Caco-2 (cell line): ENCODE results near the gene SFT2D1. TPM values are rescaled to one million over a fixed set of nuclear protein-coding genes. Genes with fewer than 3 reads are reported as not detected.
"Not testable (repeated sequence)": the region's sequence is repeated elsewhere in the genome, so short reads cannot be mapped to it uniquely, and the experiment has no call there.

ENCODE experiments used
- BruUV-seq: library from RNA; stranded (reverse); fragments of 400-500 nt; replicated peaks from 2 replicates; lab custom pipeline; 2021; lab: Mats Ljungman, UMichigan
- CTCF ChIA-PET: fragments of 300-600 bp; sonication (Branson Sonifier 250); formaldehyde crosslinking; loops from one replicate; lab custom pipeline; 2022; ENCODE audit warnings: antibody characterized with exemption; lab: Charles Lee
- POLR2A ChIA-PET: fragments of 300-600 bp; sonication (Branson Sonifier 250); formaldehyde crosslinking; loops from one replicate; lab custom pipeline; 2022; ENCODE audit warnings: antibody characterized with exemption; lab: Charles Lee
- DNase-seq, 2 experiments: peaks; one replicate each; pipeline versions ENCODE4 v3.0.0 to v3.0.0-alpha.2; 2020 to 2022
- H3K27me3 ChIP-seq: replicated peaks from 2 replicates; pipeline ENCODE4 v1.6.0; 2011; ENCODE audit warnings: low read length; ENCODE audit not compliant: control insufficient read depth, insufficient read depth
- H3K36me3 ChIP-seq: 2 replicates; pipeline ENCODE4 v1.5.1; 2011; ENCODE audit warnings: low read length; ENCODE audit not compliant: control insufficient read depth, insufficient read depth
- H3K4me1 ChIP-seq: fragments of 250-450 bp; sonication (Bioruptor Pico); 2 replicates; pipeline ENCODE4 v1.5.1; 2020; ENCODE audit warnings: mild to moderate bottlenecking
- H3K4me3 ChIP-seq: 2 replicates; pipeline ENCODE4 v1.5.1; 2011; ENCODE audit warnings: low read depth, mild to moderate bottlenecking, control low read depth, low read length
- H3K9me3 ChIP-seq: fragments of 250-450 bp; sonication (Bioruptor Pico); 2 replicates; pipeline ENCODE4 v1.5.1; 2020; ENCODE audit warnings: mild to moderate bottlenecking, moderate library complexity
- H3K27ac Mint-ChIP-seq: one replicate; pipeline ENCODE4 v1.8.0; 2022; ENCODE audit warnings: mixed read lengths; ENCODE audit not compliant: unreplicated experiment
- H3K27me3 Mint-ChIP-seq: one replicate; pipeline ENCODE4 v1.8.0; 2022; ENCODE audit warnings: mixed read lengths; ENCODE audit not compliant: insufficient read depth, unreplicated experiment
- H3K36me3 Mint-ChIP-seq: one replicate; pipeline ENCODE4 v1.8.0; 2022; ENCODE audit warnings: mild to moderate bottlenecking, mixed read lengths; ENCODE audit not compliant: insufficient read depth, unreplicated experiment
- H3K4me1 Mint-ChIP-seq: one replicate; pipeline ENCODE4 v1.8.0; 2022; ENCODE audit warnings: low read depth, mixed read lengths; ENCODE audit not compliant: unreplicated experiment
- H3K4me3 Mint-ChIP-seq: one replicate; pipeline ENCODE4 v1.8.0; 2022; ENCODE audit warnings: mild to moderate bottlenecking, moderate library complexity, mixed read lengths; ENCODE audit not compliant: unreplicated experiment
- H3K9me3 Mint-ChIP-seq: one replicate; pipeline ENCODE4 v1.8.0; 2022; ENCODE audit warnings: mixed read lengths; ENCODE audit not compliant: unreplicated experiment
- intact Hi-C: fragments of 100-400 bp; cut with micrococcal nuclease; formaldehyde crosslinking; loops from one replicate; pipeline ENCODE4 v1.10.0; 2022; ENCODE audit not compliant: unreplicated experiment
- total RNA-seq: library from RNA; stranded (reverse); gene quantifications from 2 replicates; pipeline ENCODE4 v1.2.3, GENCODE V29; 2022
- TF ChIP-seq, protein P1 (sequence below), 2 experiments: fragments of 200-600 bp in 1 of 2; IDR thresholded peaks; 1 replicate in 1 of 2; 2 replicates in 1 of 2; pipeline versions ENCODE4 v1.5.1 to v1.8.0; 2011 to 2022; ENCODE audit warnings: antibody characterized with exemption in 1 of 2, control low read depth in 1 of 2, inconsistent platforms in 1 of 2, low read depth in 1 of 2, low read length in 1 of 2, mild to moderate bottlenecking in 1 of 2, moderate library complexity in 1 of 2; ENCODE audit not compliant: insufficient read depth in 1 of 2, severe bottlenecking in 1 of 2, unreplicated experiment in 1 of 2

Gene SFT2D1
- total RNA-seq, 1 experiment from 2014 or later: 48.1 TPM

- ChIA-PET POLR2A (no interaction called here), CTCF (no interaction called here)
- Histone ChIP-seq H3K36me3 (no peaks in the 10 kb centered on the region; the same call in 1 of the 2 replicates), H3K4me1 (peaks cover 34% of the 10 kb centered on the region), H3K4me3 (no peak overlapping the region), H3K27me3 (no peaks in the 10 kb centered on the region), H3K9me3 (no peaks in the 10 kb centered on the region)
- TF ChIP-seq, protein P1, sequence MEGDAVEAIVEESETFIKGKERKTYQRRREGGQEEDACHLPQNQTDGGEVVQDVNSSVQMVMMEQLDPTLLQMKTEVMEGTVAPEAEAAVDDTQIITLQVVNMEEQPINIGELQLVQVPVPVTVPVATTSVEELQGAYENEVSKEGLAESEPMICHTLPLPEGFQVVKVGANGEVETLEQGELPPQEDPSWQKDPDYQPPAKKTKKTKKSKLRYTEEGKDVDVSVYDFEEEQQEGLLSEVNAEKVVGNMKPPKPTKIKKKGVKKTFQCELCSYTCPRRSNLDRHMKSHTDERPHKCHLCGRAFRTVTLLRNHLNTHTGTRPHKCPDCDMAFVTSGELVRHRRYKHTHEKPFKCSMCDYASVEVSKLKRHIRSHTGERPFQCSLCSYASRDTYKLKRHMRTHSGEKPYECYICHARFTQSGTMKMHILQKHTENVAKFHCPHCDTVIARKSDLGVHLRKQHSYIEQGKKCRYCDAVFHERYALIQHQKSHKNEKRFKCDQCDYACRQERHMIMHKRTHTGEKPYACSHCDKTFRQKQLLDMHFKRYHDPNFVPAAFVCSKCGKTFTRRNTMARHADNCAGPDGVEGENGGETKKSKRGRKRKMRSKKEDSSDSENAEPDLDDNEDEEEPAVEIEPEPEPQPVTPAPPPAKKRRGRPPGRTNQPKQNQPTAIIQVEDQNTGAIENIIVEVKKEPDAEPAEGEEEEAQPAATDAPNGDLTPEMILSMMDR (IDR thresholded peaks at IDR 0.05; ENCODE audit: insufficient read depth in 1 of 2, low read depth in 1 of 2, low read length in 1 of 2, severe bottlenecking in 1 of 2, unreplicated experiment in 1 of 2): no peak
- DNase-seq: no peak
- BruUV-seq: no TSS peak
- Mint-ChIP-seq H3K9me3 (no peaks in the 10 kb centered on the region), H3K27ac (no peak overlapping the region), H3K4me1 (peaks cover 23% of the 10 kb centered on the region), H3K4me3 (no peak overlapping the region), H3K27me3 (no peaks in the 10 kb centered on the region), H3K36me3 (peaks cover 5% of the 10 kb centered on the region)
- intact Hi-C loops: loop anchor here (10.0 kb wide), 1 partner anchor 609 kb away; the partner anchor contains the start of gene CEP43
These were observed 43.8 kb upstream of the SFT2D1 start for GRCh38 chr6:166386111-166386510.

- H3K9me3 Mint-ChIP-seq, H3K27me3 ChIP-seq, POLR2A ChIA-PET, H3K27me3 Mint-ChIP-seq, H3K36me3 Mint-ChIP-seq, H3K9me3 ChIP-seq, CTCF ChIA-PET, H3K36me3 ChIP-seq: not testable (repeated sequence)
- Histone ChIP-seq H3K4me1 (peaks cover 28% of the 10 kb centered on the region), H3K4me3 (peak overlapping the region; percentile 86)
- H3K27ac Mint-ChIP-seq: peak overlapping the region; percentile 87
- peak overlapping the region; percentile 82 for H3K4me3 Mint-ChIP-seq
- TSS peak; percentile 58 for BruUV-seq
- intact Hi-C loops: loop anchor here (1.0 to 10.0 kb wide), 6 partner anchors 16 to 611 kb away; partner anchors contain the start of genes CEP43, PRR18 and RPS6KA2
- TF ChIP-seq, protein P1 (IDR thresholded peaks at IDR 0.05; ENCODE audit: insufficient read depth in 1 of 2, low read depth in 1 of 2, low read length in 1 of 2, severe bottlenecking in 1 of 2, unreplicated experiment in 1 of 2): peak in 1 of 2 experiments; percentile 19
- DNase-seq: peak; percentile 56 to 57
- peaks cover 14% of the 10 kb centered on the region for H3K4me1 Mint-ChIP-seq
These were observed 41.5 kb upstream of the SFT2D1 start for GRCh38 chr6:166383802-166384363.

DNA sequence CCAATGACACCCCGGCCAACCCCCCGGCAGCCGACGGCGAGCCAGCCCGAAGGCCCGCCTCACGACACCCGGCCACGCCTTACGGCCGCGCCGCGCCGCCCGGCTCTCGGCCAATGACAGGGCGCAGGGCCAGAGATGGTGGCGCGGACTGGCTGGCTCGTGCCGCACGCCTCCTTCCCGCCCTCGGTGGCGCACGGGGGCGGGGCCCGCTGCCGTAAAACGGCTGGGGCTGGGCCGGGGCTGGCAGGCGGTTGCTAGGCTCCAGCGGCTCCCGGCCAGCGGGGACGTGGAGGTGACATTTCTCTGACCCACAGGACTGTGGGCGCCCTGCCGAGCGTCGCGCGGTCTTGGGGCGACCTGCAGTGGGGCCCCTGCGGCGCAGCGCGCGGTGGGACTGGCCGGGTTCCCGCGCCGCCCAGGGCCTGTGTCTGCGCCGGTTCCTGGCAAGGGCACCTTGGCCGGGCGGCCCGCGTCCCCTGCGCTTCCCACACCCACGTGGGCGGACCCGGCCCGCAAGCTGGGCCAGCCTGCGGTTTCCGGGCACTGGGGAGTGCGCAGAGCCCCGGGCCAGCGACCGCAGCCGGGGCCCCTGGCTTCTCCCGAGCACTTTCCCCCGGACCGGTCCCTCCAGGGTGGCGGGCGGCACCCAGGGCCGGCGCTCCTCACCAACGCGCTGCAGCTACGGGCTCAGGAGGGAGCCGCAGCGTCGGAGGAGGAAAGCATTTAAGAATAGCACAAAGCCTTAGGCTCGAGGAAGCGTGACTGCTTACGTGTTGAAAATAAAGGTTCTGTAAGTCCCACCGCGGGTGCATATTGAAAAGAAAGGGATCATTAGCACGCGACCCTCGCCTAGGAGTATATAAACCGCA, 40.8 kb upstream of the SFT2D1 start, which contains the start of gene MPC1:
TSS of gene MPC1 (minus strand) at position 8 of the 869 bp plus-strand sequence. CDS start 64 bp downstream, outside the sequence.
- TF ChIP-seq, protein P1 (IDR thresholded peaks at IDR 0.05; ENCODE audit: insufficient read depth in 1 of 2, low read depth in 1 of 2, low read length in 1 of 2, severe bottlenecking in 1 of 2, unreplicated experiment in 1 of 2): no peak
- peak within 1 kb of the TSS; percentile 87 for H3K27ac Mint-ChIP-seq
- ChIA-PET POLR2A (no interaction called here), CTCF (no interaction called here)
- H3K9me3 Mint-ChIP-seq: no peaks in the 10 kb centered on the region
- peak within 1 kb of the TSS; percentile 86 for H3K4me3 ChIP-seq
- H3K4me3 Mint-ChIP-seq: peak within 1 kb of the TSS; percentile 82
- H3K9me3 ChIP-seq: no peaks in the 10 kb centered on the region
- no peaks in the 10 kb centered on the region for H3K27me3 ChIP-seq
- peaks cover 21% of the 10 kb centered on the region for H3K4me1 ChIP-seq
- intact Hi-C loops: loop anchor here (1.0 to 10.0 kb wide), 7 partner anchors 17 to 612 kb away; partner anchors contain the start of genes CEP43, PRR18 and RPS6KA2
- peaks cover 13% of the 10 kb centered on the region for H3K4me1 Mint-ChIP-seq
- no TSS peak for BruUV-seq
- peak; percentile 94 to 98 for DNase-seq
- H3K36me3 Mint-ChIP-seq: peaks cover 5% of the 10 kb centered on the region
- no peaks in the 10 kb centered on the region for H3K27me3 Mint-ChIP-seq
- no peaks in the 10 kb centered on the region; the same call in 1 of the 2 replicates for H3K36me3 ChIP-seq
